WERI-Rb-1 (cell line): ENCODE data around the gene SLC7A7.

Experiments used
- DNase-seq: peaks from one replicate; pipeline ENCODE4 v3.0.0-alpha.2; 2020
- H3K27ac ChIP-seq: fragments of 250-450 bp; sonication (Bioruptor Pico); 2 replicates; pipeline ENCODE4 v1.5.1; 2020; ENCODE audit warnings: mild to moderate bottlenecking, moderate library complexity
- H3K27me3 ChIP-seq: fragments of 250-450 bp; sonication (Bioruptor Pico); 2 replicates; pipeline ENCODE4 v1.5.1; 2021; ENCODE audit warnings: mild to moderate bottlenecking, low read depth, moderate library complexity; ENCODE audit not compliant: insufficient read depth, severe bottlenecking
- H3K36me3 ChIP-seq: fragments of 250-450 bp; sonication (Bioruptor Pico); 2 replicates; pipeline ENCODE4 v1.5.1; 2020; ENCODE audit warnings: mild to moderate bottlenecking, moderate library complexity
- H3K4me3 ChIP-seq: 2 replicates; pipeline ENCODE4 v1.5.1; 2011; ENCODE audit warnings: low read depth, mild to moderate bottlenecking, control low read depth, low read length
- H3K9me3 ChIP-seq: fragments of 250-450 bp; sonication (Bioruptor Pico); 2 replicates; pipeline ENCODE4 v1.5.1; 2021; ENCODE audit warnings: mild to moderate bottlenecking, moderate library complexity; ENCODE audit not compliant: severe bottlenecking
- CTCF ChIP-seq: IDR thresholded peaks from 2 replicates; pipeline ENCODE4 v1.5.1; 2011; ENCODE audit warnings: low read depth, mild to moderate bottlenecking, control low read depth, inconsistent platforms, low read length

SLC7A7 gene

GRCh38 chr14:22839159-22839779 lies 24.0 kb upstream of the SLC7A7 start:
- no peak overlapping the region for H3K27ac ChIP-seq
- TF ChIP-seq CTCF: no peak
- no peaks in the 10 kb centered on the region for H3K9me3 ChIP-seq
- H3K36me3 ChIP-seq: peaks cover 8% of the 10 kb centered on the region; the same call in 1 of the 2 replicates
- DNase-seq: no peak
- H3K4me3 ChIP-seq: no peak overlapping the region
- H3K27me3 ChIP-seq: no peaks in the 10 kb centered on the region

- Histone ChIP-seq H3K27ac (no peak overlapping the region), H3K4me3 (no peak overlapping the region)
- no peak for DNase-seq
Measured at GRCh38 chr14:22838631-22839041, 23.4 kb upstream of the SLC7A7 start.

GRCh38 chr14:22837750-22838538 lies 22.7 kb upstream of the SLC7A7 start:
- peaks cover 20% of the 10 kb centered on the region for H3K36me3 ChIP-seq
- DNase-seq: no peak
- no peak overlapping the region for H3K27ac ChIP-seq
- no peaks in the 10 kb centered on the region for H3K27me3 ChIP-seq
- no peak for TF ChIP-seq CTCF
- H3K4me3 ChIP-seq: no peak overlapping the region
- no peaks in the 10 kb centered on the region for H3K9me3 ChIP-seq

More at GRCh38 chr14:22838631-22839041, 23.4 kb upstream of the SLC7A7 start:
- Histone ChIP-seq H3K9me3 (no peaks in the 10 kb centered on the region), H3K27me3 (no peaks in the 10 kb centered on the region), H3K36me3 (peaks cover 14% of the 10 kb centered on the region; the same call in 1 of the 2 replicates)
- TF ChIP-seq CTCF: no peak

GRCh38 chr14:22837114-22837749 lies 22.0 kb upstream of the SLC7A7 start:
- H3K27me3 ChIP-seq: no peaks in the 10 kb centered on the region
- no peak overlapping the region for H3K27ac ChIP-seq
- DNase-seq: no peak

More at GRCh38 chr14:22837114-22837749, 22.0 kb upstream of the SLC7A7 start:
- H3K36me3 ChIP-seq: peaks cover 20% of the 10 kb centered on the region
- TF ChIP-seq CTCF: no peak
- no peaks in the 10 kb centered on the region for H3K9me3 ChIP-seq
- no peak overlapping the region for H3K4me3 ChIP-seq
